ENCODE data around the gene CEP72.

Gene CEP72

DNA sequence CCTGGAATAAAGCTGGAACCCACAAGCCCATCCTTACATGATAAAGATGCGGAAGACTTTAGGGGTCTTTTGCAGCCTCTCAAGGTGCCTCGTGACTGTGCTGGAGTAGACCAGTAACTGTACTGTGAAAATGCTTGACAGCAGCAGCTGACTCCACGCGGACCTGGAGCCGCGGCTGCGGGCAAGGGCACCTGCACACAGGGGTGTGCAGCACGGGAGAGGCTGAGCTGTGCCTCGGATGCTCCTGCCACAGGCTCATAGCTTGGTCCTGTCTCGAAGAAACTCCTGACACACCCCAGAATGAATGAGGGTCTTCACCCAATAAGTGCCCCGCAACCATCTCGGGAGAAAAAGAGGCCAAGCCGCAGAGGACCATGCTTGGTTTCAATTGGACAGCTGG is 40.3 kb upstream of the CEP72 start:
- no peak for ATAC-seq
- TF ChIP-seq, protein P1, sequence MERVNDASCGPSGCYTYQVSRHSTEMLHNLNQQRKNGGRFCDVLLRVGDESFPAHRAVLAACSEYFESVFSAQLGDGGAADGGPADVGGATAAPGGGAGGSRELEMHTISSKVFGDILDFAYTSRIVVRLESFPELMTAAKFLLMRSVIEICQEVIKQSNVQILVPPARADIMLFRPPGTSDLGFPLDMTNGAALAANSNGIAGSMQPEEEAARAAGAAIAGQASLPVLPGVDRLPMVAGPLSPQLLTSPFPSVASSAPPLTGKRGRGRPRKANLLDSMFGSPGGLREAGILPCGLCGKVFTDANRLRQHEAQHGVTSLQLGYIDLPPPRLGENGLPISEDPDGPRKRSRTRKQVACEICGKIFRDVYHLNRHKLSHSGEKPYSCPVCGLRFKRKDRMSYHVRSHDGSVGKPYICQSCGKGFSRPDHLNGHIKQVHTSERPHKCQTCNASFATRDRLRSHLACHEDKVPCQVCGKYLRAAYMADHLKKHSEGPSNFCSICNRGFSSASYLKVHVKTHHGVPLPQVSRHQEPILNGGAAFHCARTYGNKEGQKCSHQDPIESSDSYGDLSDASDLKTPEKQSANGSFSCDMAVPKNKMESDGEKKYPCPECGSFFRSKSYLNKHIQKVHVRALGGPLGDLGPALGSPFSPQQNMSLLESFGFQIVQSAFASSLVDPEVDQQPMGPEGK (CRISPR knock-in tag; IDR thresholded peaks at IDR 0.05; ENCODE audit: borderline replicate concordance), result no peak
- TF ChIP-seq ESRRG (CRISPR knock-in tag; IDR thresholded peaks at IDR 0.05) (no peak), GLIS3 (CRISPR knock-in tag; IDR thresholded peaks at IDR 0.05) (no peak), ZC3H10 (CRISPR knock-in tag; IDR thresholded peaks at IDR 0.05) (no peak)
- TF ChIP-seq, protein P2, sequence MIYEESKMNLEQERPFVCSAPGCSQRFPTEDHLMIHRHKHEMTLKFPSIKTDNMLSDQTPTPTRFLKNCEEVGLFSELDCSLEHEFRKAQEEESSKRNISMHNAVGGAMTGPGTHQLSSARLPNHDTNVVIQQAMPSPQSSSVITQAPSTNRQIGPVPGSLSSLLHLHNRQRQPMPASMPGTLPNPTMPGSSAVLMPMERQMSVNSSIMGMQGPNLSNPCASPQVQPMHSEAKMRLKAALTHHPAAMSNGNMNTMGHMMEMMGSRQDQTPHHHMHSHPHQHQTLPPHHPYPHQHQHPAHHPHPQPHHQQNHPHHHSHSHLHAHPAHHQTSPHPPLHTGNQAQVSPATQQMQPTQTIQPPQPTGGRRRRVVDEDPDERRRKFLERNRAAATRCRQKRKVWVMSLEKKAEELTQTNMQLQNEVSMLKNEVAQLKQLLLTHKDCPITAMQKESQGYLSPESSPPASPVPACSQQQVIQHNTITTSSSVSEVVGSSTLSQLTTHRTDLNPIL (CRISPR knock-in tag; IDR thresholded peaks at IDR 0.05; ENCODE audit: low read depth), result no peak

DNA sequence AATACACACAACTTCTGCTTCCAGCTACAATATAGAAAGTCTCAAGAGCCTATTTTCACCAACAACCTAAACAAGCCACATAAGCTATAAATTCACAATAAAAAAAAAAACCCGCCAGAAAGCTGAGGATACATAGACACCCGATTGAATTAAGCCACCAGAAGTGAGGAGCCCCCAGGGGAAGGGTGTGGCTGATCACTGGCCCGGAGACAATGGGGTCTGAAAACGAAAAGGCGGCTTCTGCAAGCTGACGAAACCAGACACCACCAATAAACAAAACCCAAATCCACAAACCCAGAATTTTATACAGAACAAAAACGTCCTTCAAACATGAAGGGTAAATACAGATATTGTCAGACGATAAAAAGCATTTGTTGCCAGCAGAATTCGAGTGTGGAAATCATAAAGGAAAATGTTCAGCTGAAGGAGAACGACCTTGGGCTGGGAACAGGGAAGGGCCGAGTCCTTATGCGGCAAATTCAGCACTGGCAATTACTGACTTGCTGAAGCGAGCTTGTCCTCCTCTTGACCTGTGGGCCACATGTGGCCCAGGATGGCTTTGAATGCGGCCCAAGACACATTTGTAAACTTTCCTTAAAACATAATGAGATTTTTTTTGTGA is 39.6 kb upstream of the CEP72 start:
- no peak for ATAC-seq
- TF ChIP-seq ZFP30 (CRISPR knock-in tag; IDR thresholded peaks at IDR 0.05), result no peak
- no peak for TF ChIP-seq ZFP3 (CRISPR knock-in tag; IDR thresholded peaks at IDR 0.05)
- TF ChIP-seq TCF4 (CRISPR knock-in tag; IDR thresholded peaks at IDR 0.05; ENCODE audit: borderline replicate concordance), result no peak
- TF ChIP-seq CSDC2 (CRISPR knock-in tag; IDR thresholded peaks at IDR 0.05), result no peak
- TF ChIP-seq ZNF8 (CRISPR knock-in tag; IDR thresholded peaks at IDR 0.05), result no peak
- TF ChIP-seq, protein P1 (CRISPR knock-in tag; IDR thresholded peaks at IDR 0.05; ENCODE audit: borderline replicate concordance), result no peak
- TF ChIP-seq, protein P3, sequence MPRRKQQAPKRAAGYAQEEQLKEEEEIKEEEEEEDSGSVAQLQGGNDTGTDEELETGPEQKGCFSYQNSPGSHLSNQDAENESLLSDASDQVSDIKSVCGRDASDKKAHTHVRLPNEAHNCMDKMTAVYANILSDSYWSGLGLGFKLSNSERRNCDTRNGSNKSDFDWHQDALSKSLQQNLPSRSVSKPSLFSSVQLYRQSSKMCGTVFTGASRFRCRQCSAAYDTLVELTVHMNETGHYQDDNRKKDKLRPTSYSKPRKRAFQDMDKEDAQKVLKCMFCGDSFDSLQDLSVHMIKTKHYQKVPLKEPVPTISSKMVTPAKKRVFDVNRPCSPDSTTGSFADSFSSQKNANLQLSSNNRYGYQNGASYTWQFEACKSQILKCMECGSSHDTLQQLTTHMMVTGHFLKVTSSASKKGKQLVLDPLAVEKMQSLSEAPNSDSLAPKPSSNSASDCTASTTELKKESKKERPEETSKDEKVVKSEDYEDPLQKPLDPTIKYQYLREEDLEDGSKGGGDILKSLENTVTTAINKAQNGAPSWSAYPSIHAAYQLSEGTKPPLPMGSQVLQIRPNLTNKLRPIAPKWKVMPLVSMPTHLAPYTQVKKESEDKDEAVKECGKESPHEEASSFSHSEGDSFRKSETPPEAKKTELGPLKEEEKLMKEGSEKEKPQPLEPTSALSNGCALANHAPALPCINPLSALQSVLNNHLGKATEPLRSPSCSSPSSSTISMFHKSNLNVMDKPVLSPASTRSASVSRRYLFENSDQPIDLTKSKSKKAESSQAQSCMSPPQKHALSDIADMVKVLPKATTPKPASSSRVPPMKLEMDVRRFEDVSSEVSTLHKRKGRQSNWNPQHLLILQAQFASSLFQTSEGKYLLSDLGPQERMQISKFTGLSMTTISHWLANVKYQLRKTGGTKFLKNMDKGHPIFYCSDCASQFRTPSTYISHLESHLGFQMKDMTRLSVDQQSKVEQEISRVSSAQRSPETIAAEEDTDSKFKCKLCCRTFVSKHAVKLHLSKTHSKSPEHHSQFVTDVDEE (CRISPR knock-in tag; IDR thresholded peaks at IDR 0.05), result no peak
- TF ChIP-seq OSR1 (CRISPR knock-in tag; IDR thresholded peaks at IDR 0.05), result no peak
- TF ChIP-seq ARNTL (CRISPR knock-in tag; IDR thresholded peaks at IDR 0.05; ENCODE audit: borderline replicate concordance, low read depth), result no peak
- no peak for TF ChIP-seq ESRRG (CRISPR knock-in tag; IDR thresholded peaks at IDR 0.05)
- TF ChIP-seq ZC3H10 (CRISPR knock-in tag; IDR thresholded peaks at IDR 0.05), result no peak
- TF ChIP-seq, protein P4, sequence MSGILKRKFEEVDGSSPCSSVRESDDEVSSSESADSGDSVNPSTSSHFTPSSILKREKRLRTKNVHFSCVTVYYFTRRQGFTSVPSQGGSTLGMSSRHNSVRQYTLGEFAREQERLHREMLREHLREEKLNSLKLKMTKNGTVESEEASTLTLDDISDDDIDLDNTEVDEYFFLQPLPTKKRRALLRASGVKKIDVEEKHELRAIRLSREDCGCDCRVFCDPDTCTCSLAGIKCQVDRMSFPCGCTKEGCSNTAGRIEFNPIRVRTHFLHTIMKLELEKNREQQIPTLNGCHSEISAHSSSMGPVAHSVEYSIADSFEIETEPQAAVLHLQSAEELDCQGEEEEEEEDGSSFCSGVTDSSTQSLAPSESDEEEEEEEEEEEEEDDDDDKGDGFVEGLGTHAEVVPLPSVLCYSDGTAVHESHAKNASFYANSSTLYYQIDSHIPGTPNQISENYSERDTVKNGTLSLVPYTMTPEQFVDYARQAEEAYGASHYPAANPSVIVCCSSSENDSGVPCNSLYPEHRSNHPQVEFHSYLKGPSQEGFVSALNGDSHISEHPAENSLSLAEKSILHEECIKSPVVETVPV (CRISPR knock-in tag; IDR thresholded peaks at IDR 0.05), result no peak
- TF ChIP-seq, protein P2 (CRISPR knock-in tag; IDR thresholded peaks at IDR 0.05; ENCODE audit: low read depth), result no peak

DNA sequence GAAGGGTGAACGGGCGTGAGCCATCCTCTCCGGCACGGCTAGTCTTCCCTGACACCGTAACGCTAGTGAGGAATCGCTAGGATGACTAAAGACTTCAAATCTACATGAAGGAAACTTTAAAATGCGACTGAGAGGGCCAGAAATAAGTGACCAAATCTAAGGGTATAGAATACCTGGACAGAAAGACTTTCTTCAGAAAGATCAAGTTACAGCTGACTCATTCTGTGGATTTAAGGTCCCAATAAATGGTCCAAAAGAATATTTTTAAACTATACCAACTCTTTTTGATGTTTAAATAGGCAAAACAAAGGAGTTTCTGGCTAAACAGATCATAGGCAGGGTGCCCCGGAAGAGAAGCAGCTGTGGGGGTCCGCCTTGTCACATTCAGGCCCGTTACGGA is 38.9 kb upstream of the CEP72 start:
- no peak for ATAC-seq
- no peak for TF ChIP-seq ARNTL (CRISPR knock-in tag; IDR thresholded peaks at IDR 0.05; ENCODE audit: borderline replicate concordance, low read depth)
- TF ChIP-seq CSDC2 (CRISPR knock-in tag; IDR thresholded peaks at IDR 0.05), result no peak
- TF ChIP-seq TOX (CRISPR knock-in tag; IDR thresholded peaks at IDR 0.05; ENCODE audit: borderline replicate concordance), result no peak
- no peak for TF ChIP-seq ISL1 (CRISPR knock-in tag; IDR thresholded peaks at IDR 0.05)
- no peak for TF ChIP-seq ZNF8 (CRISPR knock-in tag; IDR thresholded peaks at IDR 0.05)
- TF ChIP-seq, protein P2 (CRISPR knock-in tag; IDR thresholded peaks at IDR 0.05; ENCODE audit: low read depth), result no peak
- no peak for TF ChIP-seq ZFP30 (CRISPR knock-in tag; IDR thresholded peaks at IDR 0.05)
- TF ChIP-seq TCF4 (CRISPR knock-in tag; IDR thresholded peaks at IDR 0.05; ENCODE audit: borderline replicate concordance), result no peak
- TF ChIP-seq BACH2 (CRISPR knock-in tag; IDR thresholded peaks at IDR 0.05; ENCODE audit: borderline replicate concordance), result no peak
- no peak for TF ChIP-seq ZNF565 (CRISPR knock-in tag; conservative IDR thresholded peaks at IDR 0.05; ENCODE audit: low read depth)
- TF ChIP-seq ZC3H10 (CRISPR knock-in tag; IDR thresholded peaks at IDR 0.05), result no peak

Measured in SK-N-SH treated with all-trans-retinoic acid at 6 μM for 48 hours (cell line).